Progenitor cell of endocrine pancreas (in vitro differentiated cells): Measurements from ENCODE around the gene SUSD4. TPM values are rescaled to one million over a fixed set of nuclear protein-coding genes. Genes with fewer than 3 reads are reported as not detected.

Source experiments
- DNase-seq: peaks from one replicate; pipeline ENCODE4 v3.0.0; 2021; ENCODE audit warnings: low spot score; ENCODE audit not compliant: unreplicated experiment
- H3K27ac Mint-ChIP-seq: 2 replicates; pipeline ENCODE4 v1.8.0; 2021; ENCODE audit warnings: mild to moderate bottlenecking, moderate library complexity, mixed read lengths
- H3K27me3 Mint-ChIP-seq: 2 replicates; pipeline ENCODE4 v1.8.0; 2021; ENCODE audit warnings: mixed read lengths
- H3K36me3 Mint-ChIP-seq: 2 replicates; pipeline ENCODE4 v1.8.0; 2022; ENCODE audit warnings: mixed read lengths; ENCODE audit not compliant: insufficient read depth
- H3K4me1 Mint-ChIP-seq: 2 replicates; pipeline ENCODE4 v1.8.0; 2021; ENCODE audit warnings: low read depth, mixed read lengths
- H3K4me3 Mint-ChIP-seq: 2 replicates; pipeline ENCODE4 v1.8.0; 2021; ENCODE audit warnings: low read depth, mild to moderate bottlenecking, moderate library complexity, mixed read lengths
- H3K9me3 Mint-ChIP-seq: 2 replicates; pipeline ENCODE4 v1.8.0; 2021; ENCODE audit warnings: low read depth, mixed read lengths
- CTCF ChIP-seq: fragments of 200-600 bp; sonication (generic); IDR thresholded peaks from one replicate; pipeline ENCODE4 v1.5.0; 2021; ENCODE audit warnings: antibody characterized with exemption, mild to moderate bottlenecking; ENCODE audit not compliant: unreplicated experiment
- total RNA-seq: library from RNA; stranded (reverse); gene quantifications from 2 replicates; pipeline ENCODE4 v1.2.1, GENCODE V29; 2021

SUSD4 gene
- total RNA-seq, 1 donor from 2014 or later, result 6.0 TPM

GRCh38 chr1:223249854-223250631, 113.9 kb downstream of the SUSD4 start:
- Mint-ChIP-seq H3K27ac (no peak overlapping the region), H3K9me3 (no peaks in the 10 kb centered on the region), H3K4me1 (peaks cover 13% of the 10 kb centered on the region), H3K36me3 (no peaks in the 10 kb centered on the region), H3K27me3 (peaks cover 42% of the 10 kb centered on the region), H3K4me3 (no peak overlapping the region)
- DNase-seq, result no peak
- no peak for TF ChIP-seq CTCF

GRCh38 chr1:223248770-223249140, 115.2 kb downstream of the SUSD4 start:
- Mint-ChIP-seq H3K27me3 (peaks cover 33% of the 10 kb centered on the region), H3K36me3 (no peaks in the 10 kb centered on the region)
- no peak for TF ChIP-seq CTCF

GRCh38 chr1:223248001-223248769, 115.8 kb downstream of the SUSD4 start:
- Mint-ChIP-seq H3K4me3 (no peak overlapping the region), H3K4me1 (peaks cover 23% of the 10 kb centered on the region), H3K27ac (peak overlapping the region; percentile 65), H3K9me3 (no peaks in the 10 kb centered on the region), H3K36me3 (no peaks in the 10 kb centered on the region), H3K27me3 (peaks cover 28% of the 10 kb centered on the region)
- TF ChIP-seq CTCF, result no peak
- DNase-seq, result no peak

More at GRCh38 chr1:223248770-223249140, 115.2 kb downstream of the SUSD4 start:
- Mint-ChIP-seq H3K4me3 (no peak overlapping the region), H3K9me3 (no peaks in the 10 kb centered on the region), H3K4me1 (peaks cover 21% of the 10 kb centered on the region), H3K27ac (peak overlapping the region; percentile 65)
- DNase-seq, result no peak

- H3K4me3 Mint-ChIP-seq, result no peak overlapping the region
- H3K36me3 Mint-ChIP-seq, result no peaks in the 10 kb centered on the region
- TF ChIP-seq CTCF, result no peak
- H3K27ac Mint-ChIP-seq, result no peak overlapping the region
- H3K9me3 Mint-ChIP-seq, result no peaks in the 10 kb centered on the region
- H3K27me3 Mint-ChIP-seq, result peaks cover 26% of the 10 kb centered on the region
- no peak for DNase-seq
- H3K4me1 Mint-ChIP-seq, result peaks cover 23% of the 10 kb centered on the region
Observed at GRCh38 chr1:223246476-223247112, 117.4 kb downstream of the SUSD4 start.

GRCh38 chr1:223245983-223246382, 118.0 kb downstream of the SUSD4 start:
- no peaks in the 10 kb centered on the region for H3K36me3 Mint-ChIP-seq
- peaks cover 30% of the 10 kb centered on the region for H3K27me3 Mint-ChIP-seq
- DNase-seq, result no peak

More at GRCh38 chr1:223245983-223246382, 118.0 kb downstream of the SUSD4 start:
- Mint-ChIP-seq H3K9me3 (no peaks in the 10 kb centered on the region), H3K4me1 (peaks cover 23% of the 10 kb centered on the region), H3K27ac (no peak overlapping the region), H3K4me3 (no peak overlapping the region)
- TF ChIP-seq CTCF, result no peak
